Measurements from ENCODE around the gene KLHDC10.
"Not testable (repeated sequence)": the region's sequence is repeated elsewhere in the genome, so short reads cannot be mapped to it uniquely, and the experiment has no call there.

The KLHDC10 gene

DNA sequence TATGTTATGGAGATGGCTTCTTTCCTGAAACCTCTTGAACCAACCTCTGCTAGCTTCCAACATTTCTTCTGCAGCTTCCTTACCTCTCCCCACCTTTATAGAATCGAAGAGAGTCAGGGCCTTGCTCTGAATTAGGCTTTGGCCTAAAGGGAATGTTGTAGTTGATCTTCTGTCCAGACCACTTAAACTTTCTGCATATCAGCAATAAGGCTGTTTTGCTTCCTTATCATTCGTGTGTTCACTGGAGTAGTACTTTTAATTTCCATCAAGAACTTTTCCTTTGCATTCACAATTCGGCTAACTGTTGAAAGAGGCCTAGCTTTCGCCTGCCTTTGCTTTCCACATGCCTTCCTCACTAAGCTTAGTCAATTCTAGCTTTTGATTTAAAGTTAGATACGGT, 48.0 kb downstream of the KLHDC10 start:
- no peak for DNase-seq (ENCODE audit: low spot score)

DNA sequence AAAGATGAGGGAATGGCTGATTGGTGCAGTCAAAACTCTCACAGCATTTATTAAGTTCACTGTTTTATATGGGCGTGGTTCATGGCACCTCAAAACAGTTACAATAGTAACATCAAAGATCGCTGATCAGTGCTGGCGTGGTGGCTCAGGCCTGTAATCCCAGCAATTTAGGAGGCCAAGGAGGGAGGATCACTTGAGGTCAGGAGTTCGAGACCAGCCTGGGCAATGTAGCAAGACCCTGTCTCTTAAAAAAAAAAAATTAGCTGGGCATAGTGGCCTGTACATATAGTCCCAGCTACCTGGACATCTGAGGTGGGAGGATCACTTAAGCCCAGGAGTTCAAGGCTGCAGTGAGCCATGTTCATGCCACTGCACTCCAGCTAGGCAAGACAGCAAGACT, 48.5 kb downstream of the KLHDC10 start:
- DNase-seq (ENCODE audit: low spot score): no peak

DNA sequence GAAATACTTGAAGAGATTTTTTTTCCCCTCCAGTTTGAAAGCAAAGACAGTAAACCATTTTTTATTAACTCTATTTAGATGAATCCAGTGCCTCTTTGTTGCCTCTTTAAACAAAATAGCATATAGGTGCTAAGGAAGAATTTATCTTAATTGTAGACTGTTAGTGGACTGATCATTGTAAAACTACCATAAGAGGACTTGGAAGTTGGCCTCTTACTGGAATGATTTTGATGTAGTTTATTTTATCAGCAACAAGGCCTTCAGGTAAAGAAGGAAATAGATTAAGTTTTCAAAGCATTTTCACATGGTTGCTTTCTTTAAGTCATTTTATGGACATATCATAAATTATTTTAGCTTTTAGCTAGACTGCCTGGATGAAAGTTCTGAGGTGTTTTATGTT, 53.2 kb downstream of the KLHDC10 start:
- DNase-seq (ENCODE audit: low spot score): no peak

DNA sequence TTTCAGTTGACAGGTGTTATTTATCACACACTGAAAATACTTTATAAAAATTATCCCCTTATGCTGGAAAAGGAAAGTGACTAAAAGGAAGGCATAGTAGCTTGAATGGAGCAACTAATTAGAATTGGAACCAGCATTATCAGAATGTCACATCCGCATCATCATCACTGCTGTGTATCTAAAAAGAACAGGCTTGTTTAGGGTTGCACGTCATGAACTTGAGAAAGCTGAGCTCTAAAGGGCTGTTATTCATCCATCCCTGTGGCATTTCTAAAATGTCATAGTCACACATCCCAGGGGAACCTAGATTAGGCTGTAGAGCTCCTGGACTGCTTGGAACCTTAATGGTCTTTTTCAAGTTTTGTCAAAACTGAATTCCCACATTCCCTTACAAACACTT, 54.4 kb downstream of the KLHDC10 start:
- no peak for DNase-seq (ENCODE audit: low spot score)

DNA sequence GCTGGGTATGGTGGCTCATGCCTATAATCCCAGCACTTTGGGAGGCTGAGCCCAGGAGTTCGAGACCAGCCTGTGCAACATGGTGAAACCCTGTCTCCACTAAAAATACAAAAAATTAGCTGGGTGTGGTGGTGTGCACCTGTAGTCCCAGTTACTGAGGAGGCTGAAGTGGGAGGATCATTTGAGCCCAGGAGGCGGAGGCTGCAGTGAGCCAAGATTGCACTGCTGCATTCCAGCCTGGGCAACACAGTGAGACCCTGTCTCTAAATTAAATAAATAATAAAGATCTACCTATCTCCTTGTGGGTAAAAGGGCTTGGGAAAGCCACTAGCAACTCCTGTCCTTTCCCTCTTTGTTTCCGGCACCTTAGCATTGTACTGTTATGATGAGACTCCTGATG, 56.5 kb downstream of the KLHDC10 start:
- DNase-seq (ENCODE audit: low spot score): not testable (repeated sequence)

DNA sequence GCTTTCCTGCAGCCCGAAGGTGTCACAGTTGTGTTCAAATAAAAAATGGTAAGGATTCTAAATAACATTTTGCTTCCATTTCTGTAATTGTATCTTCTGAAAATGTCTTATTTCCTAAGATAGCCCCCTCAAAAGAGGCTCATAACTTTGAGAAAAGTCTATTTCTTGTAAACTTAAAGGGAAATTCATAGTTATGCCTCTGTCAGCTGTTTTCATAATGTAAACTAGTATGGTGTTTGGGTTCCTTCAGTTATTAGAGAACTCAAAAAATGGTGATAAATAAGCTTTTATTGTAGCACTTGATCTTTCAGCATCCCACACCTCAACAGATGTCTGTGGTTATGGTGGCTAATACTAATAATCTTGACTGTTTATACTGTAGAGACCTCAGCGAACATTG, 57.1 kb downstream of the KLHDC10 start:
- DNase-seq (ENCODE audit: low spot score): no peak

DNA sequence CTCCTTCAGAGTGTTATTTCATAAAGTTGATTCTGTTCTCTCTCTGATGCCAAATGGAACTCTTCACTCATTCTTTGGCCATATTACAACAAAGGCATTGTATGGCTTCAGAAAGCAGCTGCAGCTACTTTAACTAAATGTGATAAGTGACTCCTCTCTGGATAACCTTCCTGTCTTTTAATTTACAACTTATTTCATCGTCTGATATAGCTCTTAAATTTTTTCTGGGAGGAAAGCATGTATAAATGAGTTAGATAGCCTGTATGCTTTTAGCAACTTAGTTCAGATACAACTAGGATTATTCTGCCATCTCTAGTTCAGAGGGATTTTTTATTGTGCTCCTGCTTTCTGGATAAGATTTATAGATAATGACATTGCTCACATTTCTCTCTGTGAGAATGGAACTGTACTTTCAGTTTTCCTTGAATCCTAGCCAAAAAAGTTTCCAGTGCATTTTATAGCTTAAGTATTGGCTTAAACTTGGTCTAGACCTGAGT, 57.5 kb downstream of the KLHDC10 start:
- no peak for DNase-seq (ENCODE audit: low spot score)

DNA sequence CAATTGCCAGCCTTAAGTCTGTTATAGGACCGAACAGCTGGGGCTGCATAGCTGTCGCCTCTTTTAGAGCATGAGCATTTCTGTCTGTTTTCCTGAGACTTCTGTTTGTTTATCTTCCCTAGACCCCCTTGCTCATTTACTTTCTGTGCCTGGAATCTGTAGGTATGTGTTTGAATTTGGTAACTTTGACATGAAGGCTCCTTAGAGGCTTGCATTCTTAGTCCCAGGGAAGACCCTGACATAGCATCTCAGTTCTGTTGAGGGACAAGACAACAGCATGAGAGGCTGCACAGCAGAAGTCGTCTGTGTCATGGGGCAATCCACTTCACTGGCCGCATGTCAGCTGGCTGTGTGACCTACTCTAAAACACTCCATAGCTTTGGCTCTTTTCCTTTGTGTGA, 58.7 kb downstream of the KLHDC10 start:
- DNase-seq (ENCODE audit: low spot score): no peak

DNA sequence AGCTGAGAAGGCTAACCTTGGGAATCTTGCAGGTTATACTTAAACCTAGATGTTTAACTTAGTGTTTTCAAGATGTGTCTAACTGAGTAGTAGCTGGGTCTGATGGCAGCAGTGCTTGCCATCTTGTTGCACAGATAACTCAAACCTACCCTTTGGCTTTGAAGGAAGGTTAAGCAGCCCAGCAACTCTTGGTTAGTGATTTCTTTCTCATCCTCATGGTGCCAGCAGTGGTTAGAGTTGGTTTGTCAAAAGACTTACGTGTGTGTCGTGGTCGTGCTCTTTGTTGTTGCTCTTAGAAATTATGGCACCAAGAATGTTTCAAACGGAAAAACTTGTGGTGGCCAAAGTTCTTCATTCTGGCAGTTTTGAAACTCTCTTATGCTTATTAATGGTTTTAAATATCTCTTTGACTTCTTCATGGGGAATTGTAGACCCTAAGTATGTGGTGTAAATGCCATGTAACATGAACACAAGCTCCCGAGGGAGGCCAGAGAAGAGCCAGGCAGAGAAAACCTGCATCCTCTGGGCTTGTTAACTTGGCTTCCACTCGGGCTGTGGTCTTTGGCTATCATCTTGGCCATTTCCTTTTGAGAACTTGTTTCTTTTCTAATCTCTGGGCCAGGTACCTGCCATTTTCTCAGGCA, 61.0 kb downstream of the KLHDC10 start:
- DNase-seq (ENCODE audit: low spot score): no peak

DNA sequence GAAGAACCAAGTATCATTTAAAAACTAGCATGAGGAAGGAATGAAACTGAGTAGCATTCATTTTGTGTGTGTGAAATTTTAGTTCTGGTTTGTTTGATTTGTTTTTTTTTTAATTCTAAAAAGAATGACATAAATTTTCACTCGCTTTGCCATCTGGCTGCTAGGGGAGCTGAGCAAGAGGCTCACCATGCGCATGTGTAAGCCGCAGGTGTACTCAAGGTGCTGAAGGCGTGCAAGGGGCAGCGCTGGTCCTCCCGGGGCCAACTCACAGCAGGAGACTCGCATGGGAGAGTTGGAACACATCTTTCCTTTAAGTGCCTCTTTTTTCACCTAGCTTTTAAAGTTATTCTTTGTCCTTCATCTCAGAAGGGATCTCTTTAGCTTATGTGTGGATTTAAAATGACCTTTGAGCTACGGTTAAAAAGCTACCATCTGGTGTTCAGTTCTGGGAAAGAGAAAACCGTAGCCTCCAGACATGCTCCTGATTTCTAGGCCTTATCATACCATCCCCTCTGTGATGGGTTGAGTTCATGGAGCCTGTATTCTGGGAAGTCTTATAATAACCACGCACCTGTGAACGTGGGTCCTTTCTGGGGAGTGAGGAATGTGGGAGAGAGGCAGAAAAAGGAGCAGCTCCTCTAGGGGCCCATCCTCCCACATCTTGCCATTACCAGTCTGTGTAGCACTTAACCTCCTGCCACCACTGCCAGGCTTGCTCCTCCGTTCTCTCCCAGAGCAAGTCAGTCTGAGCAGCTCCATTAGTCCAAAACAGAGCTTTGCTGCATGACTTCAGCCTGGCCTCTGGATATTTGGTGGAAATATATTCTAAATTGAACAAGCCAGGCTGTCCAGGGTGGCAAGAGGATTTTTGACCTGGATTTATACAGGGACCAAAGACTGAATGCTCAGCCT, 61.9 kb downstream of the KLHDC10 start:
- DNase-seq (ENCODE audit: low spot score): no peak

DNA sequence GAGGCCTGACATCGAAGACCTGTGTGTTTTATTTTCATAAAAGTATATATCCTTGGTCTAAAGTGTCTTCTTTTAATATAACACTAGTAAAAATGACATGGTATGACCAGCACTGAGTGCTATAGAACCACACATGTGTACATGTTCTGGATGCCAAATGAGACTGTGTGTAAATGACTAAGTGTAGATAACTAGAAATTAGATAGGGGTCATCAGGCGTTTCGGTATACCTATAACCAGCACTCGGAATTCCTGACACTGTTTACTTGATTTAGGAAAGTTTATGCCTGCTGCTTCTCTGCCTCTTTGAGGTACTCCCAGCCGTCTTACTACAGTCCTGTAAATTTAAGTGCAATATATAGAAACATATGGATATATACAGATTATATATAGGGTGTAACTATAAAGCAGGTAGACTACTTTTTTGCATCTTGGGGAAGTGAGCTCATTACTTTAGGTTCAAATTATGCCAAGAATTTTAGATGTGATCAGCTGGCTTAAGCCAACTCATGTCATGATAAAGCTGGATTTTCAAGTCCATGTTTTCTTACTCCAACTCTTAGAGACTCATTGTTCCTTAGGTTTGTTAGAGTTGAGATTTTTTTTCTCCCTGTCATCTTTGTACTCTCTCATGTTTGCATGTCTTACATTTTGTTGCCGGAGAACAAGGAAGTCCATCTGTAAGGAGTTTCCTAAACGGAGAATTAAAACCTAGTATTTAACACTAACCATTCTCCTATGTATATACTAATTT, 62.9 kb downstream of the KLHDC10 start:
- DNase-seq (ENCODE audit: low spot score): no peak

DNA sequence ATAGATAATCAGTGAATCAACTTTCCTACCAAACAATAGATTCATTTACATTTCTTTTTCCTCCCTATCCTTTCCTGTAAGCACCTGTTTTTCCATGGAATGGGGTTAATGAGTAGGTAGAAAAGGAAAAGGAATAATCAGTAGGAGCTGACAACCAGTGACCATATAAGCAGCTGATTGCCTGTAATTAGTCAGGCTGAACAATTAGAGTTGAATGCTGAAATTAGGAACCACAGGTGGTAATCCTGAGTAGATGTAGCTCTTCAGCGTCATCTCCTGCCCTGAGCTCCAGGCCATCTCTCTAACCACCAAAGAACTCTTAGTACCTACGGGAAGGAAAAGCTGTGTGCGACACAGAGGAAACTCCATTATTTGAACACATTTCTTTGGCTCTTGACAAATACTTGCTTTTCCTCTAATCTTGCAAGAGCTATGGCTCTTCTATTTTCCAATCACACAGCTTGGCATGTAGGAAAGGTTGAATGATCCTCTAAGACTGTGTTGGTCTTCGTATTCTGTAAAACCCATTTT, 63.8 kb downstream of the KLHDC10 start:
- DNase-seq (ENCODE audit: low spot score): no peak

DNA sequence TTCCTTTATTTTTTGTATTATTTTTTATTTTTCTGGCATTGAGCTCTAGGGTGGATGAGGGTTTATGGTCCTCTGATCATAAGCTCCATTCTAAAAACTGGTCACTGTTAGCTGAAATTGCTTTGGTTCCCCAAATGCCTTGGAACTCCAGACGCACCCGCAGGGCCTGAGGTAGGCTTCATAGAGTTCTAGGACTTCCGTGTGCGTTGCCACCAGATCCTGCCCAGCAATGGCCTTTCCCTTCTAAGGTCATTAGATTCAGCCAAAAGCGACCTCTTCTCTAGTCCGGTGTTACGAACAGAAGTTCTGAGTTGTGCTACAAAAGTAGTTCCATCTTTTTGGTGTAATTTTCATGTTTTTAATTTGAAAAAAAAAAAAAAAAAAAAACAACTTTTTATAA, 64.4 kb downstream of the KLHDC10 start:
- DNase-seq (ENCODE audit: low spot score): no peak

DNA sequence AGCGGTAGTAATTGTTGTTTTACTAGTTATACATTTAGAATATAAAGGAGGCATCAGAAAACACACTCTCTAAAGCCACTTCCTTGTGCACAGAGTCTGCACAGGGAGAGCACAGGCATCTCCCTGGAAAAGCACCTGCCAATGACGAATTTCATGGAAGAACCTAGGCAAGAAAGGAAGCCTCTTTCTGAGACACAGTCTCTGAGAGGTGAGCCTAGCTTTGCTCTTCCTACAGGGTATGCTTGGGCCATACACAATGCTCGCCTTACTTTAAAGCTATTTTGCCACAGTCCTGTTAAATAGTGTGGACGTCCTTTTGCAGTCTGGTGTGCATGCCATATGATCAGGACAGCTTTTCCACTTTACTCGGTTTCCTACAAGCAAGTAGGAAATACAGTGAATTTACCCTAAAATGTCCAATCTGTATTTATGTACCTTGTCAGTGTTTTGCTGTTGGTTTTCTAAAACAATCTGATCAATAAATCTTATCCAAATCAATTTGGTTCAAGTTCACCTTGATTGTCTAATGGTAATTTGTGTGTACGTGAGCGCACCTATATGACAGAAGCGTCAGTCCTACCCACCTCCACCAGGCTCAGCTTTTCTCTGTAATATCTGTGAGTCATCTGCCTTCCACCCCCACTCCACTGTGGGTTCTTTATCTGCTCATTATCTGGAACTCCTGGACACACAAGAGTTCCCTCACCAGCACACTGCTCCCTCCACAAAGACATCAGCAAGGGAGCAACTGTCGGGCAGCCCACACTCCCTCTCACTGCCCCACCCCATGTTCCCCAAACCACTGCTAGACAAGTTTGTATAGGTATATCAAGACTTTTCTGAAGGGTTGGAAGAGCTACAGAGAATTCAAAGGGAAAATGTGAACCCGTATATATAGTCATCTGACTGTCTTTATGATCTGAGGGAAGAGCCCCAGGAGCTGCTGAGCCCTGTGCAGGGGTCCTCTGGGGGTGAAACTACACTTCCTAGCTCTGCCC, 65.2 kb downstream of the KLHDC10 start:
- DNase-seq (ENCODE audit: low spot score): peak; percentile 16

DNA sequence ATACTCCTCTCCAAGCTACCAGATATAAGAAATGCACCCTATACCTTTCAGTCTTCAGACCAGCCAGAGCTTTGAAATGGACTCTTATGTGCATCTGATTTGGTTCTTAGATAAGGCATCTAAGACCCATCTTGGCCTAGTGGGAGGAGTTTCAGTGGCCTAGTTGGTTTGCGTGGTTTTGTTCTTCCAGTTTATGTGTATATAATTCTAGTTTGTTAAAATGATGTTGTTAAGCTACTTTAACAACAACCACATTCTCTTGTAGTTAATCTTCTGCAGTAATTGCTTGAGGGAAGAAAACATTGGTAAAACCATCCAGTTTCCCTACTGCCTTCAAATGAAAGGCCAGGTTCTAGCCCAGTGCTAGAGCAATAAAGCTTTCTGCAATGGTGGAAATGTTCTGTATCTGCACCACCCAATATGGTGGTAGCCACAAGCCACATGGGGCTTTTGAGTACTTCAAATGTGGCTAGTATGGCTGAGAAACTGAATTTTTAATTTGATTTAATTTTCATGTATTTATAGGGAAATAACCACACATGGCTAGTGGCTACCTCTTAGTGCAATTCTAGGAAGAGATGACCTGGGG, 66.3 kb downstream of the KLHDC10 start:
- no peak for DNase-seq (ENCODE audit: low spot score)

DNA sequence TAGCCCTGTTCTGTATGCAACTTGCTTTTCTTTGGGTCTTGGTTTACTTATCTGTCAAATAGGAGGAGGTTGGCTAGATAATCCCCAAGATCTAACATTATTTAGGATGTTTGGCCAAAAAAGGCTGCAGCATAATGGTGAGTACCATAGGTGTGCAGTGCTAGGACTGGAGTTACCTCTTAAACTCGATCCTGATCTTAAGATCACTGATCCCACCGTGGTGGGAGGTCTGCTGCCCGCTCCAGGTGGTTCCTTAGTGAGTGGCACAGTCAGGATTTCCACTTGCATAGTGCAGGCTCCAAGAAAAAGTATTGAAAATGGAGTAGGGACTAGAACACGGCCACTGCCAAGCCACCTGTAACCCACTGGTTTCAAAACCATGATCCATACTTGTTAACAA, 66.9 kb downstream of the KLHDC10 start:
- no peak for DNase-seq (ENCODE audit: low spot score)

DNA sequence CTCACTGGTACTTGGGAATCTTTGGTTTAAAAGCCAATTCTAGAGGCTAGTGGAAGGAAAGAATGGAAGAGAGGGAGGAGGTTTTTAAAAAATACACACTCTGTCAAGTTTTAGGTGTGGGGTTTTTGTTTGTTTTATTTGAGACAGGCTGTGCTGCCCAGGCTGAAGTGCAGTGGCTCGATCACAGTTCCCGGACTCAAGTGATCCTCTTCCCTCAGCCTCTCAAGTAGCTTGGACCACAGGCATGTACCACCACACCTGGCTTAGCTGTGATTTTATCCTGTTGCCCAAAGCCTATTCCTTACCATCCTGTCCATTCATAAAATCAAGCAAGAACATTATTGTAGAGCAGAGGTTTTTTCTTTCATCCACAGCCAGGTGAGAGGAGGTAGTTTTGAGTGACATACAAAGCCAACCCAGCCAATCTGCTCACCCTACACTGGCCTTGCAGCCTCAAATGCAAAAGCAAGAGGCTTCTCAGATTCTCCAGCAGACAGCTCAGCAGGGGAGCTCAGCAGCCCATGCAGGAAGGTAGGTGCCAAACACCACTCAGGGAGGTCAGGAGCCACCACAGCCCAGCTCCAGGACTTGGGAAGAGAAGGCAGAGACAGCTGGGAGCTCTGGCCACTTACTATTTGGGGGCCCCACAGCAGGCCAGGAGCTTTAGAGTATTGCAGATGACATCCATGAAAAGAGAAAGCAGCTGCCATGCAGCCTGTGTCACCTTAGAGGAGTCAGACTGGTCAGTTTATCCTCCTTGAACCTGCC, 69.0 kb downstream of the KLHDC10 start:
- DNase-seq (ENCODE audit: low spot score): no peak

DNA sequence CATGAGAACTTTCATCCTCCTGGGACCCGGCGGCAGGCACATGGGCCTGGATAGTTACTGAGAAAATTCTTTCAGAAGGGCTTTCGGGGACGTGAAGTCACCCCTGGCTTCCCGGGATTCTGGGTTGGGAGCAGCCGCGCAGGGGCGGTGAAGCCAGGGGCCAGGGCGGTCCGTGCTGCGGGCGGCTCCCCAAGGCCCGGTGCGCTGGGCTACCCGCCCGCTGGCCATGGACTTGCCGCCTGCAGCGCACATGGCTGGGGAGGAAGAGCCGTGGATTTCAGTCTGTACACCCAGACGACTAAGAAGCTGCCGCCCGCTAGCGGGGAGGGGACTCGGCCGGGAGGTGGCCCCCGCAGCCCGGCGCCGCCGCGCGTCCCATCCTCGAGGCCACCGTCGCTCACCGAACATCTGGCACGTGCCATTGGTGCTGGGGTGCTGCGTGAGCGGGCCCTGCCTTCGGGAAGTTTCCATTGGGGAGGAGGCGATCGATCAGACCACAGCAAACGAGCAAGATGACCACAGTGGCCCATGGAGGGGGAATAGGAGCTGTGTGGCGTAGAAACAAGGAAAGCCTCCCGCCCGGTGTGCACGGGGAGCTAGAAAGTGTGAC, 70.3 kb downstream of the KLHDC10 start:
- no peak for DNase-seq (ENCODE audit: low spot score)

DNA sequence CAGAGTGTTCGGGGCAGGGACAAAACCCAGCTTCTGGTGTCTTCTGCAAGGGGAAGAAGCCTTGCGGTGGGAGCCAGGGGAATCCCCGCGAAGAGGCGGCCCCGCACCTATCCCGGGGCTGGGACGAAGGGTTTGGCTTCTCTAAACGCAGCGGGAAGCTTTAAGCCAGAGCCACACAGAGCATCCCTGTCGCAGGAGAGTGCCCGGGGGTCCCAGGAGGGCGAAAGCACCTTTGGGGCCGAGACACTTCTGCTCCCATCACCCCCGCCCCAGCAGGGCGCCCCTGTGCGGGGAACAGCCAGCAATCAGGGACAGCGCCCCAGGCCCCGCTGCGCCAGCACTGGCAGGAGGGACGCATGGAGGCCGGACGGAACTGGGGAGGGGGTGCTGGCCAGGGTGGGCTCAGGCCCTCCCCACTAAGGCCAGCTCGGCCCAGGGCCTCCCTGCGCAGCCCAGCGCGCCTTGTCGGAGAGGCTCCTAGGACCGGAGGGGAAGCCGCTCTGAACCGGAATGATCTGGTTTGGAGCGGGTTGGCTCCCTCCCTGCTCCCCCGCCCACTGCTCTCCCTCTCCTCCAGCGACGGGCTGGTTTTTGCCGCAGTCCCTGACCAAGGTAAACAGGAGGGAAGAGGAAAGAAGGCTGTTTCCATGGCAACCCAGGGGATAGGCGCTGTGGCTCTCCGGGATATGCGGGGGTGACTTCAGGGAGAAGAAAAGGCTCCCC, 71.0 kb downstream of the KLHDC10 start:
- DNase-seq (ENCODE audit: low spot score): no peak
